HG02870 (cell line): ENCODE data around the gene UTRN.

ENCODE experiments used
- ATAC-seq: cut with Tn5 transposase; IDR thresholded peaks from one replicate; pipeline ENCODE4 v1.9.1; 2021; ENCODE audit warnings: mild to moderate bottlenecking, moderate library complexity; ENCODE audit not compliant: unreplicated experiment

Gene UTRN

GRCh38 chr6:144279484-144280150 is 5.5 kb upstream of the UTRN start:
- no peak for ATAC-seq

- ATAC-seq = no peak
Observed at GRCh38 chr6:144283646-144284477, 1.3 kb upstream of the UTRN start.

- ATAC-seq = no peak
Observed at GRCh38 chr6:144284478-144284782, 705 bp upstream of the UTRN start.

DNA sequence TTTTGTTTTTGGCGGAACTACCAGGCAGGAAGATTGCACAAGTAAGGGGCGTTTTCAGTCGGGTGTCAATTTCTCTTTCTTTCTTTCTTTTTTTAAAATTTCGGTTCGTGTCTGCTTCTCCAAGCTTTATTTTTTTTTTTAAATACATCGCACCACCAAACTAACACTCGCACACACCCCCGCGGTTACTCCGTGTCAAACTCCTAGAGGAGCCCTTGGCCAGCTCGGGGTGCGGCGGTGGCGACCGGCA is 338 bp downstream of the UTRN start:
- no peak for ATAC-seq

DNA sequence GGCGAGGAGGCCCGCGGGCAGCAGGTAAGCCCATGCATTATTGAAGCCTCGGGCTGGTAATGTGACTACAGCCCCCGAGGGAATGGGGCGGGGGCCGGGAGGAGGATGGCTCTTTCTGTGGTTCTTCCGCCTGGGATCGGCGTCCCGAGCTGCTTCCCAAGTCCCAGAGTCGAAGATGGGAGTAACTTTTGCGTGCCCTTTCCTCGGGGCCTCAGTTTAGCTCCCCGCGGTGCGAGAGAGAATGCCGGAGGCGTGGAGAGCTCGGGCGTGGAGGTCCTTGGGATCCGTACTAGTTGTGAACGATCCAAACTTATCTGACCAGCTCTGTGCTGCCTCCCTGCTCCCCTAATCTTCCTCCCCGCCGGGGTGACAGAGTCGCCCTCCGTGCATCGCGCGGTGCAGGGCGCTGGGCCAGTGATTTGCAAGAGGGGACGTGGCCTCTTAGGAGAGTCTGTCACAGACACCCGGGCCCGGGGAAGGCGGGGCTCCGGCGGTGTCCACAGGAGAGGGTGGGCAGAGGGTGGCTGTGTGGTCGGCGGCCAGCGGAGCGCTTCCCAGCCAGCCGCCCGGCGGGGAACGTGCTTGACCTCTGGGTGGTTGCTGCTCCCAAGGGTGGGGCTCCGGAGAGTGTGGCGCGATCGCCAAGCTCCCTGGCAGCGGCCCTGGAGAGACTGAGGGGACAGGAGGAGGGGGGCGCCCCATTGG is 815 bp downstream of the UTRN start:
- ATAC-seq = peak; percentile 28

DNA sequence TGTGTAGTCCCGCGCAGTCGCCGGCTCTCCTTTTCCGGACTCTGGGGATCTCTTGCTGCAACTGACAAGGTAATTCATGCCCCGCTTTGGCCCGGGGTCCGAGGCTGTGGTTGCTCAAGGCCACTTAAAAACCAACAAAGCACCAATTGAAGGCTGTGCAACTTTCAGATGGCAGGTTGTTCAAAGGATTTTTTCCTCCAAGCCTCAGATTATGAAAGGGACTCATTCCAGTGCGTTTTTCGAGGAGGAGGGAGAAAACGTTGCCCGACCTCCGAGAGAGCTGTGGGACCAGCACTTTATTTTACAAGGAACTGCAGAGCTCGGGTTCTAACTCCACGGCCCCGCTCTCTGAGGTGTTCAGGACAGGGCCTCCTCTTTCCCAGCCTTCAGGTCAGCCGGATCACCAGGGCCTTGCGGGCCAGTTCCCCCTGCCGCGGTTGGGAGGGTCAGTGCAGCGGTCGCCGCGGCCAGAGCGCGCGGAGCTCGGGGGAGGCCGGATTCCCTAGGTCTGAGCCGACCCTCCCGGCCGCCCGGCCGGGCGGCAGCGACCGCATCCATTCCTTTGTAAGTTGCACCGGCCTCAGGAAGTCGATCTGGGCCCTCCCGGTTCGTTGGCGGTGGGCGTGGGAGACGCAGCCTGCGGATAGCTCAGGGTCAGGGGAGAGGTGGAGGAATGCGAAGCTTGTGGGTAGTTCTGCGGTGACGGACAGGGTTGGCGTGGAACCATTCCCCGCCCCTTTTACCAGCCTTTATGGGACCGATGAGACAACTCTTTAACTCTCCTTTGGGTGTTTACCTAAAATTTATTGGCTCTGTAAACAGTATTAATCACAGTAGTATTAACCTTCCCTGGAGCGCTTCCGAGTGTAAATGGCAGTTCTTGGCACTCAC is 1.6 kb downstream of the UTRN start:
- no peak for ATAC-seq

DNA sequence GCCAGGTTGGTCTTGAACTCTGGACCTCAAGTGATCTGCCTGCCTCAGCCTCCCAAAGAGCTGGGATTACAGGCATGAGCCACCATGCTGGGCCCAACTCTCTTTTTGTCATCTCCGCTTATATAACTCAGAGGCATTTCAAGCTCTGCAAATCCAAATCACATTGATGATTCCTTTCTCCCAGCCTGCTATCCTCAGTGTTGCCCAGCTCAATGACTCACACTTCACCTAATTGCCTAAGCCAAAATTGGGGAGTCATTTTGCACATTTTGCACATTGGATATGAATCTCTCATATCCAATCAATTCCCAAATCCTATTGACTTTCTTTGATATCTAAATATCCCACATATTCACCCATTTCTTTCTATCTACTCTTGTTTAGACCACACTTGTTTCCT is 3.9 kb downstream of the UTRN start:
- ATAC-seq = no peak

DNA sequence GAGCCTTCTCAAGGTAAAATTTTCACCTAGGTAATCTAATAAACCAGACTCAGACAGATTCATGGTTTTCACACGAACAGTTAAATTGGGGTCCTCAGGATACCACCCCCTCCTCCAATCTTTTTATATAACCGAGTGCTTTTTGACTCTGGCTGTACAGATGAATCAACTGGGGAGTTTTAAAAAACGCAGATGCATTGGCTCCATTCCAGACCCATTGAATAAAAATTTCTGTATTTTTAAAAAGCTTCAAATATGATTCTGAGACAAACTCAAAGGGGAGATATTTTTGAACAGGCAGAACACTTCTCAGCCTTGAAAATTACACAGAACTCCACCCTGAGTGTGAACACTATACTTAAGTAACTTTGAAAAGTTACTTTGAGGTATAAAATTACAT is 7.2 kb downstream of the UTRN start:
- no peak for ATAC-seq

DNA sequence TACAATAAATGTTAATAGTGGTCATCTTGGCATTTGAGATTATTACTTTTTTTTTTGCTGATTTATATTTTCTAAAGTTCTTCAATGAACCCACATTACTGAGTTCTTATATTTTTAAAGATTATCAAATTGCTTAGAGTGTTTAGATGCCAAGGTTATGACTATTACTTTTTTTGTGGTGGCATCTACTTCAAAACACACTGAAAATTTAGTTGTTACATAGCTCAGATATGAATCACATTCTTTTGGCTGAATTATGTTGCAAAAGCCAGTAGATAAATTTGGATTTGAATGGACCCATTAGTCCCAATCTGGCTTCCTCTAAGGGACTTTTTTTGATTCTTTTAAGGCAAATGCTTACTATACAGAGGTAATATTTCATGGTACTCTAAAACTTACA is 8.9 kb downstream of the UTRN start:
- ATAC-seq = no peak

DNA sequence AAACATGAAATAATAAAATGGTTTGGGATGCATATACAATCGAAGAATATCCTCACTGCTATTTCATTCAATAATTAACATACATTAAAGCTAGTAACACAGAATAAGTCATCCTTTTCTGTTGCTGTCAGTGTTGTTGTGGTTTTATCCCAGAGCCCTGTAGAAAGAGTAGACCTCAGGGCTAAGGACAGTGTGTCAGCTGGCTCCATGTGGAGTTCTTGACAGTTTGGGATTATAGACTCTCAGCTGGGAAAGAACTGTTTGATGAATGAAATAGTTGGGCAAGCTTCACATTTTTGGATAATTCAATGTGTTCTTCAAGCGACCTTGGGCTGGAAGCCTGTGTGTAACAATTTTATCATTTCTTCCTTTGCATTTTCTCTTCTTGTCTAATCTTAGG is 10.1 kb downstream of the UTRN start:
- ATAC-seq = no peak

DNA sequence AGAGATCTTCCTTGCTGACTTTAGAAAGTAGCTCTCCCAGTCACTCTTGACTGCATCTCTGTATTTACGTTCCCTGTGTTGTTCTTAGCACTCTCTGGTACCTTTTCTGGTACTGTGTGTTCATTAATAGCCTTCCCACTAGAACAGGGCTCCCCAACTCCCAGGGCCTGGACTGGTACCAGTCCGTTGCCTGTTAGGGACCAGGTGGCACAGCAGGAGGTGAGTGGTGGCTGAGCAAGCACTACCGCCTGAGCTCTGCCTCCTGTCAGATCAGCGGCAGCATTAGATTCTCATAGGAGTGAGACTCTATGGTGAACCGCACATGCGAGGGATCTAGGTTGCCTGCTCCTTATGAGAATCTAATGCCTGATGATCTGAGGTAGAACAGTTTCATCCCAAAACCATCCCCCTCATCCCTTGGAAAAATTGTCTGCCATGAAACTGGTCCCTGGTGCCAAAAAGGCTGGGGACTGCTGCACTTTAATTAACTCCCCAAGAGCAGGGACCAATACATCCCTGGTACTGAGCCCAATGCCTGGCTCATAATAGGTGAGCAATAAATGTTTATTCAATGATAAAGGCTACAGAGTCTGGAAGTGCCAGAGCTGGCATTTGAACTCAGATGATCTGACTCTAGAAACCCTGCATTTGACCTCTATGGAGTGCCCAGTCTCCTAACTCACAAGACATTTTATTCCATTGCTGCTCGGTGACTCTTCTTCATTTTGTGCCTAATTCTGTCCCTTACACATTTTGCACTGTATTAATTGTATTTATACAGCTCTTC is 11.0 kb downstream of the UTRN start:
- no peak for ATAC-seq

DNA sequence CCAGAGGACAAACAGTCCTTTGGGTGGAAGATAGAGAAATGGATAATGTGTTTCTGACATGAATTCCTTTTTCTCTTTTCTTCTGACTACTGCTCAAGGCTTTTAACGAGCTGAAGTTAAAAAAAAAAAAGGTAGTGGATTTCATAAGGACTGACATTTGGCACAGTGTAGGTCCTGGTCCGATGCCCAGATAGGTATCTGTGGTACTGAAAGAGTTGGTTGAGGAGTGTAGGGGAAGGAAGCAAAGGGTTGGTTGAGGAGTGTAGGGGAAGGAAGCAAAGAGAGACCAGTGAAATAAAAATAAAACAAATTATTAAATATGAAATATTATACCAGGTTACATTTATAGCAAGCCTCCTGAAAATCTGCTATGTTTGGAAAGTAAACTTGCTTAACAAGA is 11.8 kb downstream of the UTRN start:
- no peak for ATAC-seq

GRCh38 chr6:144297511-144298100 is 12.5 kb downstream of the UTRN start:
- ATAC-seq = no peak

DNA sequence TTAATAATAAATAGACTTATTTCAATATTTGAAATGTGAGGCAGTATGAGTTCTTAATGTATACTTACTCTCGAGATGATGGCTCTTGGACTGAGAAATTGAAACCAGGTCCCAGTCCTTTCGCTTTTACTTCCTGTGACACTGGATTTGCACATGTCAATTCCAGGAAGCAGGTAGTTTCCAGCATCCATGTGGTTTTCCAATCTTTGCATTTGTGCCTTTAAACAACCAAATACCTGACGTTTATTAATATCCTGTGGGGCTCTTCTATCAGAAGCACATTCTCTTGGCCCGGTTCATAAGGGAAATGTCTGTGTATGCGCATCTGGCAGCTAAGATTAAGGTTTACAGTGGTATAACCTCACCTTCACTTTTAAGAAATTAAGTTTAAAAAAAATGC is 13.1 kb downstream of the UTRN start:
- no peak for ATAC-seq

DNA sequence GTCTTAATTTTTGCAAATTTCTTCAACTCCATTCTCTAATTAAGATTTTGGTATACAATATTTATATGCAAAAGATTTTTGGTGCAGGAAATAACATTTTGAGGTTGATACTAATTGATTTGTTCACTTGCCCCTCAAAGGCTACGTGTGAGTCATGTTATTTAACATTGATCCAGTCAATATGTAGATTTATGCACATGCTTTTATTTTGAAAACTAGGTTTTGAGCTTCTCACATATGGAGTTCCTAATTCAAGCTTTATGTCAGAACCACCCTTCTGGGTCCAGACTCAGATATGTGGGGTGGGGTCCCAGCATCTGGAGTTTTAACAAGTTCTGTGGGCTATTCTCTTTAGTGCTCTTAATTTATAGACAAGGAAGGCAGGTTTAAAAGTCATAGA is 13.8 kb downstream of the UTRN start:
- ATAC-seq = no peak

GRCh38 chr6:144302701-144303372 is 17.7 kb downstream of the UTRN start:
- no peak for ATAC-seq

GRCh38 chr6:144304223-144304848 is 19.2 kb downstream of the UTRN start:
- no peak for ATAC-seq

DNA sequence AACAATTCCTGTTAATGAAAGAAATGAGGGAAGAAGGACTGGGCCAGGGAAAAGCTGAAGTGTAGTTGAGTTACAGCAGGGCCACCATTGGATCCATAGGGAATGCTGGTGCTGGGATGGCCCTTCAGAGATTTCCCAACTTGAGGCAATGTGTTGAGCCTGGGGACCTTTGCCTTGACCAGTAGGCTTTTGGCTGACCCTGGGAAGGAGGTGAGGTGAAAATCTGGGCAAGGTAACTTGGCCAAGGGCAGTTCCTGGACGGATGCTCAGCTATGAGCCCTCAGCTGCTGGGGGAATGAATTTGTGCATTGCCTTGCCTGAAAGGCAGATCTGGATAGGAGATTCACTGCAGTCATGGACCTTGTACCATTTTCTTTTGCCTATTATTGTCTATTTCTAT is 20.4 kb downstream of the UTRN start:
- ATAC-seq = no peak

- ATAC-seq = peak; percentile 90
Observed at GRCh38 chr6:144305985-144306384, 20.9 kb downstream of the UTRN start.
